GM18517 (cell line): ENCODE measurements around the gene ZFAND3.

Experiments
- ATAC-seq: cut with Tn5 transposase; IDR thresholded peaks from one replicate; pipeline ENCODE4 v1.9.1; 2021; ENCODE audit warnings: mild to moderate bottlenecking, moderate library complexity; ENCODE audit not compliant: unreplicated experiment

Gene ZFAND3

GRCh38 chr6:37965964-37966676 is 146.6 kb downstream of the ZFAND3 start:
- peak; percentile 72 for ATAC-seq

DNA sequence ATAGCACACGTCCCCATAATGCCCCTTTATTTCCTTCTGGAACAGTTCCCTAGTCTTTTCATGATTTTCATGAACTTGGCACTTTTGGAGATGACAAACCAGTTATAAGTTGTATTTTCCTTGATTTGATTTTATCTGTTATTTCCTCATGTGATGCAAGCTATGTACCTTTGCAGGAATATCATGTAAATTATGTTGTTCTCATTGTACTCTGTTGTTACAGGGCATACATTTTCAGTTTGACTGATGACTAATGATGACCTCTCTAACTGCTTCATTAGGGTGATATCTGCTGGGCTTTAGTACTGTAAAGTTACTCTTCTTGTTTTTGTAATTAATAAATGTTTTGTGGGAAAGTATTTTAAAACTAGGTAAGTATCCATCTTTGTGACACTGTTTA is 147.3 kb downstream of the ZFAND3 start:
- ATAC-seq = no peak

DNA sequence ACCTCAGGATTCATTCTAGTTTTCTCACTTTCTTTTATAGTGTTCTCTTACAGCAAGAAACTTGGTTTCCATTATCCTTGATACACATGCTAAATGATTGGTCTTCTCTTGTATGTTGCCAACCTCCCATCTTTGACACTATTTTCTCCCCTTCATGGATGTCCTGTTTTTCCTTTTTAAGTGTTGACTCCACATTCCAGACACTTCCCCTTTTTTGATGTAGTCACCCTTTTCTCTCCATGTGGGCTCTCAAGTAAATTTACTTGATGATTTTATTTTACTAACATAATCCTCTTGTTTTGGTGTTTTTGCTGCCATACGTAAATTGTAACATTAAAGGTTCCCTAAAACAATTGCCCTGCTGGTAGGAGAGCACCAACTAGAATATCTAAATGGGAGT is 148.1 kb downstream of the ZFAND3 start:
- ATAC-seq = no peak

DNA sequence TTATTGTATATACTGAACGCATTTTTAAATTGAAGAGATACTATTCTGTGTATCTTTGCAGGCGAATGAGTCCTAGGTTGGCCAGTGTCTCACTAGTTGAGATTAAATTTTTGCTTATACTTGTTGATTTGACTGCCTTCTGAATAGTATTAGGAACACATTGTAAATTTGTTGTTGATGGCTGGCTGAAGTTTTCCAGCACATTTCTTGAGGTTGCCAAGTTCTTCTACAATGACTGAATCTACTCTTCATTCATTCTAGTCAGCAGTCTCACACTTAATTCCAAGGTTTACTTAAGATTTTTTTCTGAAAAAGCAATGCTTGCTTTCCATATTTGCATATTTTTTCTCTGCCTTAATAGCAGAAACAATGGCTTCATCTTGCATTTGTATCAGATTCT is 151.7 kb downstream of the ZFAND3 start:
- ATAC-seq = no peak

DNA sequence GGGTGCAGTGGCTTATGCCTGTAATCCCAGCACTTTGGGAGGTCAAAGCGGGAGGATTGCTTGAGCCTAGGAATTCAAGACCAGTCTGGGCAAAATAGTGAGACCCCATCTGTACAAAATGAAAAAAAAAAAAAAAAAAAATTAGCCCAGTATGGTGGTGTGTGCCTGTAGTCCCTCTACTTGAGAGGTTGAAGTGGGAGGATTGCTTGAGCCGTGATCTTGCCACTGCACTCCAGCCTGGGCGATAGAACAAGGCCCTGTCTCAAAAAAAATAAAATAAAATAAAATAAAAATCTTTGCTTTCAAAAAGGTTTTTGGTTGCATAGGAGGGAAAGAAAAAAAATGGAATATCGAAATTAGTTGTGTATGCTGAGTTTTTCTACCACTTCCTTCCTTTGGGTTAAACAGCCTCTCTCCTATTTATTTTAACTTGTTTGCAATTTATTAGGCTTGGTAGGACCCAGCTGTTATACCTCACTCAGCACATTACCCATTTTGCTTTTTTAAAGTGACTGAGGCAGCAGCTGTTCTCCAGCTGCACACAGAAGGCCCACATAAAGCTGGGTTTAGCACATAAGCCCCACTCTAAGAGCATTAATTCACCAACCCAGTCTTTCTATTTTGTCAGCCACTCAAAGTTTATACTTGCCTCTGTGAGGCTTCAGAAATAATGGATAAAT is 152.3 kb downstream of the ZFAND3 start:
- ATAC-seq = no peak

GRCh38 chr6:37972994-37973757 is 153.6 kb downstream of the ZFAND3 start:
- no peak for ATAC-seq

DNA sequence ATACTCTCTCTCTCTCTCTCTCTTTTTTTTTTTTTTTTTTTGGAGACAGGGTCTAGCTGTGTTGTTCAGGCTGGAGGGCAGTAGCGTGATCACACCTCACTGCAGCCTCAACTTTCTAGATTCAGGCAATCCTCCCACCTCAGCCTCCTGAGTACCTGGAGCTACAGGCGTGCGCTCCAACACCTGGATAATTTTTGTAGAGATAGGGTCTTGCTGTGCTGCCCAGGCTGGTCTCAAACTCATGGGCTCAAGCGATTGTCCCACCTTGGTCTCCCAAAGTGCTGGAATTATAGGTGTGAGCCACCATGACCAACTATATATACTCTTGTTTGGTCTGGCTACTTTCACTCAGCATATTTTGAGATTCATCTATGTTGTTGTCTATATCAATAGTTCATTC is 154.9 kb downstream of the ZFAND3 start:
- no peak for ATAC-seq

DNA sequence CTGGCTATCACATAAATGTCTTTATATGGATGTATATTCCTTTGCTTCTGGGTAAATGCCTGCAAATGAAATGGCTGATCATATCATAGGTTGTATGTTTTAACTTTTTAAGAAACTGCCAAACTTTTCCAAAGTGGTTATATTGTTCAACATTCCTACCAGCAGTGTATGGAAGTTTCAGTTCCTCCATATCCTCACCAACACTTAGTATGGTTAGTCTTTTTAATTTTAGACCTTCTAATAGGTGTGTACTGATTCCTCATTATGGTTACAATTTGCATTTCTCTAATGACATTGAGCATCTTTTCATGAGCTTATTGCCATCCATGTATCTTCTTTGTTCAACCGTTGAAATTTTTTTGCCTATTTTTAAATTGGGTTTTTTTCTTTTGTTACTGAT is 155.4 kb downstream of the ZFAND3 start:
- no peak for ATAC-seq

DNA sequence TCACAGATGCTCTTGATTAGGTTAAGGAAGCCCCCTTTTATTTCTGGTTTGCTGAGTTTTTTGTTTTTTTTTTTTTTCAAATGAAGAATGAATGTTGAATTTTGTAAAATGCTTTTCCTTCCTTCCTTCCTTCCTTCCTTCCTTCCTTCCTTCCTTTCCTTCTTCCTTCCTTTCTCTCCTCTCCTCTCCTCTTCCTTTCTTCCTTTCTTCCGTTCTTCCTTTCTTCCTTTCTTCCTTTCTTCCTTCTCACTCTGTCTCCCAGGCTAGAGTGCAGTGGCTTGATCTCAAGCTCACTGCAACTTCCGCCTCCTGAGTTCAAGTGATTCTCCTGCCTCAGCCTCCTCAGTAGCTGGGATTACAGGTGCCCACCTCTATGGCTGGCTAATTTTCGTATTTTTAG is 158.2 kb downstream of the ZFAND3 start:
- no peak for ATAC-seq

DNA sequence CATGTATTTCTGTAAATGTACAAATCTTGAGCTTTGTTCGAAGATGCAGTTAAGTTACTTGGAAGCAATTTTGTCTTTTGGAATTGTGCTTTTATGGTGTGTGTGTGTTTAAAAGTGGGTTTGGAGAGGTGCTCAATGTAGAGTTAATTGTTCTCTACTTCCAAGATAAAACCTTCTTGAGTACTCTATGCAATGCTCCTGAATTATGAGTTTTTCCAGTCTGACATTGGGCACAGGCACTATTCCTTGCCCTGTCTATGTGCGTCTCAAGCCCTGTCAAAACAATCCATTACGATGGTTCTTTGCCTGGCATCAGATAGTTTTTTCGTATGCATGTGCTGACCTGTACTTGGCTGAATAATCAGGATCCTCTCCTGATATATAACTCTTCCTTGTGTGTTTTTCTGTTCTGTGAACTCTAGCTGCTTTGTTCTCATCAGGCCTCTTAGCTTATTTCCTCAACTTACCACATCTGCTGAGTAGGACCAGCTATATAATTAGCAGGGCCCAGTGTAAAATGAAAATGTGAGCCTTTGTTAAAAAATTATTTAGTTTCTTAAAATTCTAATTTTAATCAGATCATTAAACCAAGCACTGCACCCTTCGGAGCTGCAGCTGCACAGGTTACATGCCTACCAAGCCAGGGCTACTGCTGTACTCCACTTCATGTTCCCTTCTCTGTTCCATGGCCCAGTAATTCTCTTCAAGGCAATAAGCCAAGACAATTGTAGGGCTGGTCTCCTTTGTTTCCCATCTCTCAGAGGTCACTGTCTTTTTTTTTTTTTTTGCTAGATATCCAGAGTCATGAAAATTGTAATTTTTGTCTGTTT is 160.1 kb downstream of the ZFAND3 start:
- no peak for ATAC-seq

DNA sequence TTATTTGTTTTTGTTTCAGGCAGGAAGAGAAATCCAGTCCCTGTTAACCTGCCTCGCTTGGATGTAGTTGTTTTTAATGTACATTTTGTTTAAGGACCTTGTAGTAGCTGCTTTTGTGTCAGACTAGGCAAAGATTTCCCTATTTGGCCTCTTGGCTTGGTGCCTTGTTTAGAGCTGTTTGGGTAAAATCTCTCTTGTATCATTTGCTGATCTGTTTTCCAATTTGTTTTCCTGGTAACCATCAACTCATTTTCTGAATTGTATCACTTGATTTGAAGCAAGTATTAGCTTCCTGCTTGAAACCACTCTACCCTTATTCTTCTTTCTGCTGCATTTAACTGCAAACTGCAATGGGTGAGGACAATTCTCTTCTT is 160.7 kb downstream of the ZFAND3 start:
- no peak for ATAC-seq

DNA sequence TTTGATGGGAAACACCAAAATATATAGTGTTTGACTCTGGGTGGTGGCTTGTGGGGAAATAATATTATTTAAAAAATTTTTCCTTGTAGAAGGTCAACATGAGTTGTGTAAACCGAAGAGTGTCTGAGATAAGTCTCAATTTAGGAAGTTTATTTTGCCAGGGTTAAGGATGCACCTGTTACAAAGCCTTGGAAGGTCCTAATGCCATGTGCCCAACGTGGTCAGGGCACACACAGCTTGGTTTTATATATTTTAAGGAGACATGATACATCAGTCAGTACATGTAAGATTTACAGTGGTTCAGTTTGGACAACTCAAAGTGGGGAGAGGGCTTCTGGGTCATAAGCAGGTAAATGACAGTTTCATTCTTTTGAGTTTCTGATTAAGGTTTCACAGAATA is 162.1 kb downstream of the ZFAND3 start:
- no peak for ATAC-seq

DNA sequence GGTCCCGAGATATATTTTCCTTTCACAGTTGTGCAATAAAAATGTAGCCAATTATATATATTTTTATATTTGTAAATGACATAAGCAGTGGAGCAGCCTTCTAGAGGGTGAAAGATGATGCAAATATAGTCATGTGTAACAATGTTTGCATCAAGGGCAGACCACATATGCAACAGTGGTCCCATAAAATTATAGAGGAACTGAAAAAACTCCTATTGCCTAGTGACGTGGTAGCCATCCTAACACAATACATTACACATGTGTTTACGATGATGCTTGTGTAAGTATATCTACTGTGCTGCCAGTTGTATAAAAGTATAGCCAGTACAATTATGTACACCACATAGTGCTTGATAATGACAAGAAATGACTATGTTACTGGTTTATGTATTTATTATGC is 162.8 kb downstream of the ZFAND3 start:
- ATAC-seq = no peak

- no peak for ATAC-seq
Observed at GRCh38 chr6:37983720-37984501, 164.4 kb downstream of the ZFAND3 start.

GRCh38 chr6:37984578-37984977 is 165.1 kb downstream of the ZFAND3 start:
- ATAC-seq = no peak

DNA sequence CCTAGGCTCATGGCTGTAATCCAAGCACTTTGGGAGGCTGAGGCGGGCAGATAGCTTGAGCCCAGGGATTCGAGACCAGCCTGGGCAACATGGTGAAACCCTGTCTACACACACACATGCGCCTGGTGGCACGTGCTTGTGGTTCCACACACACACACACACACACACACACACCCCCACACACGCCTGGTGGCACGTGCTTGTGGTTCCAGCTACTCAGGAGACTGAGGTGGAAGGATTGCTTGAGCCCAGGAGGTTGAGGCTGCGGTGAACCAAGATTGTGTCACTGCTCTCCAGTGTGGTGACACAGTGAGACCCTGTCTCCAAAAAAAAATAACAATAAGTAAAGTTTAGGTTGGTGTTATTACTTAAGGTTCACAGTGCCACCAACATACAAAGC is 165.8 kb downstream of the ZFAND3 start:
- ATAC-seq = no peak

DNA sequence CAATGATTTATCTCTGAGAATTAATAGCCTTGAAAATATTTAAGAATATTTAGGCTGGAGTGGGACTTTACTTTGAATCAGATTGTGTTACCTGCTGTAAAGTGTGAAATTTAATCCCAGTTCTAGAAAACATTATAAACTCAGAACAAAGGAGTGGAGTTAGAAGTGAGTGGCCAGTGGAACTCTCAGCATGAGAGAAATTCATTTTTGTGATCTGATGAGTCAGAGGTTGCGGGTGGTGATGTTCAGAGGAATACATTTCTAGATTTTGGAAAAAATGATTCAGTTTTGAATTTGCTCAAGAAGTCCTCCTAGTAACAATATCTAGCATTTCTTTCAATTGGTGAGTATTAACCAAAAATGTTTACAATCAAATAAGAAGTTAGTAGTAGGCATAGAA is 167.5 kb downstream of the ZFAND3 start:
- ATAC-seq = no peak

GRCh38 chr6:37987559-37987958 is 168.0 kb downstream of the ZFAND3 start:
- ATAC-seq = no peak

- no peak for ATAC-seq
Observed at GRCh38 chr6:37988127-37988526, 168.6 kb downstream of the ZFAND3 start.

DNA sequence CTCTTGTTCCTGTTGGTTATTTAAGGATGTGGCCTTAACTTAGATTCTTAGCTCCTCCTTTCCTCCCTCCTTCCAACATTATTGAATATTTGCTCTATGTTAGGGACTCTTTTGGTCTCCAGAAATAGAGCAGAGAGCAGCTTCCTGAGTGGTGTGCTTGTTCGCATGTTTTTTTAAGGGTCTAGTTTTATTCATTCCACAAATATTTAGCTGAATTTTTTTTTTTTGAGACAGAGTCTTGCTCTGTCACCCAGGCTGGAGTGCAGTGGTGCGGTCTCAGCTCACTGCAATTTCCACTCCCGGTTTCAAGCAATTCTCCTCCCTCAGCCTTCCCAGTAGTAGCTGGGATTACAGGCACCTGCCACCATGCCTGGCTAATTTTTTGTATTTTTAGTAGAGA is 169.2 kb downstream of the ZFAND3 start:
- ATAC-seq = no peak
